ENCODE data around the gene TFG.
"Not testable (repeated sequence)": the region's sequence is repeated elsewhere in the genome, so short reads cannot be mapped to it uniquely, and the experiment has no call there.

The TFG gene

DNA sequence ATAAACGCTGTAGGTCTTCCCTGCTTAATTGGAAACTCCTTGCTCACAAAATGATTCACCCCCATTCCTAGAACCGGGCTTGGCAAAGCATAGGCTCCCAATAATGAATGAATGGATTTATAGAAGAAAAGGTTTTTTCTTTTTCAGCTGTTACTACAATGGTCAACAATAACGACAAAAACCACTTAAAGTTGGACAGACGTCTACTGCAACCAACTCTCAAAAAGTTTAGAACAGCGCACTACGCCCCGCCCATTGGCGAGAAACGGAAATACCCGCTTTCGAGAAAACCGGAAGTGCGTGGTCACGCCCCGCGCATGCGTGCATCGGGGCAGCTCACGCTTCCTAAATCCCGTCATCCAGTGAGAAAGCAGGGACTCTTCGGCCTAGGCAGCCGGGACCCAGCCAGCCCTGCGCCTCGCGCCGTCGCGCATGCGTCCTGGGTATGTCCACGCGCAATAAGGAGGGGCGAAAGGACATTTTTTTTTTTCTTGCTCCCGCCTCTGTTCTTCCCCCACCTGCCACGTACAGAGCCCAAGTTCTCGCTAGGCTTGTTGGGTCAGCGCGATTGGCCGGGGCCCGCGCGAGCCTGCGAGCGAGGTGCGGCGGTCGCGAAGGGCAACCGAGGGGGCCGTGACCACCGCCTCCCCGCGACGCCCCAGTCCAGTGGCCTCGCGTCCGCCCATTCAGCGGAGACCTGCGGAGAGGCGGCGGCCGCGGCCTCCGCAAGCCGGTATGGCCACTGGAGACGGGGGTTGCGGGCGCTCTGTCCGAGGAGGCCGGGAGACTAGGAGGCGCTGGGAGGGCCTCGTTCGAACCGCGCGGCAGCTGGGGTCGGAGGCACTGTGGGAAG is at the start of gene TFG:
TSS of gene TFG (plus strand) at position 506 of the 853 bp plus-strand sequence. CDS start 4,192 bp downstream, outside the sequence.
- DNase-seq, result peak; percentile 100

GRCh38 chr3:100661294-100661693 is 48.0 kb upstream of the TFG start:
- not testable (repeated sequence) for DNase-seq

- DNase-seq, result no peak
Measured at GRCh38 chr3:100662113-100662823, 47.0 kb upstream of the TFG start.

GRCh38 chr3:100665230-100665629 is 44.1 kb upstream of the TFG start:
- DNase-seq, result no peak

DNA sequence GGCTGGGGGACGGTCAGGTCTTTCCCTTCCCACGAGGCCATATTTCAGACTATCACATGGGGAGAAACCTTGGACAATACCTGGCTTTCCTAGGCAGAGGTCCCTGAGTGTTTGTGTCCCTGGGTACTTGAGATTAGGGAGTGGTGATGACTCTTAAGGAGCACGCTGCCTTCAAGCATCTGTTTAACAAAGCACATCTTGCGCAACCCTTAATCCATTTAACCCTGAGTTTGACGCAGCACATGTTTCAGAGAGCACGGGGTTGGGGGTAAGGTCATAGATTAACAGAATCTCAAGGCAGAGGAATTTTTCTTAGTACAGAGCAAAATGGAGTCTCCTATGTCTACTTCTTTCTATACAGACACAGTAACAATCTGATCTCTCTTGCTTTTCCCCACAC is 42.6 kb upstream of the TFG start:
- not testable (repeated sequence) for DNase-seq

GRCh38 chr3:100667316-100667715 is 42.0 kb upstream of the TFG start:
- DNase-seq, result not testable (repeated sequence)

- not testable (repeated sequence) for DNase-seq
Measured at GRCh38 chr3:100670995-100671394, 38.3 kb upstream of the TFG start.

DNA sequence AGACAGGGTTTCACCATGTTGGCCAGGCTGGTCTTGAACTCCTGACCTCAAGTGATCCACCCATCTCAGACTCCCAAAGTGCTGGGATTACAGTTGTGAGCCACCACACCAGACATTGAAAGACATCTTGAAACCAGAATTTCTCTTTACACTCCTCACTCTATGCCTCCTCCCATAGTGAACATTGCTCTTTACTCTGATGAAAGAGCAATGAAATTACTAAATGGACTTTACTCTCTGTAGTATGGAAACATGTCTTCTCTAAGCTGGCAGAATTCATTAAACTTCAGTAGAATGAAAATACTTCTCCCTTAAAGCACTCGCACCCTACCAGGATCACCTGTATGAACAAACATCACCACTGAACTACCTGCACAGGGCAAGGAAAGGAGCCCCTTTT is 27.8 kb upstream of the TFG start:
- no peak for DNase-seq

DNA sequence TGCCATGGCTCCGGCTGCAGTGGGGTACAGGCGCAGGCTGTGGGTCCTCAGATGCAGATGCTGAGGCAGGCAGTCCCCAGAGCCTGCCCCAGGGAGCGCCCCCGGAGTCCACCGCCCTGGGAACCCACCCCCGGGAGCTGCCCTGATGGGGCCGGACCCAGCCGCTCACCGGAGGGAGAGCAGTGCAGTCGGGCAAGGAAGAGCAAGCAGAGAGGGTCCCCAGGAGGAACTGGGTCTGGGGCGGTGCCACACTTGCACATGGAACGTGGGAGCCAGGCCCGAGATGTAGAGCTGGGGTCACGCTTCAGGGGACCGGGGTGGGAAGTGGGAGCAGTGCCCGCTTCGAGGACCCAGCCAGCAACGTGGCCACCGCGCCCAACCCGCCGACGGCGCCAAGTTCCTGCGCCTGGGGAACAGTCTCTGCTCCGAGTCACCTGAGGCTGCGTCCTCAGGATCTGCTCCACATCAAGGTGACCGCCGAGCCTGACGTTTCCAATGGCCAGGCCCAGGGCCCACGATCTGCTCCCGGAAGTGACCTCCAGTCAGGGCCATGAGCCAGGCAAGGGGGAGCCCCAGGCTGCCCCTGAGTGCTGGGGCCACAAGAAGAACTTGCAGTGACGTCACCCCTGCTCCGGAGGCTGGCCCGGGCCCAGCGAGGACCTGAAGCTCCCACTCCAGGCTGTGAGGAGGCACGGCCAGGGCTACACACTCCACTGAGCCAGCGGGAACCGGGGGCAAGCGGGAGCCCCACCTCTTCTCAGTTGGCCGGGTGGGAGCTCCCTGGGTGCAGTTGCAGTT is 27.0 kb upstream of the TFG start:
- peak; percentile 16 for DNase-seq

DNA sequence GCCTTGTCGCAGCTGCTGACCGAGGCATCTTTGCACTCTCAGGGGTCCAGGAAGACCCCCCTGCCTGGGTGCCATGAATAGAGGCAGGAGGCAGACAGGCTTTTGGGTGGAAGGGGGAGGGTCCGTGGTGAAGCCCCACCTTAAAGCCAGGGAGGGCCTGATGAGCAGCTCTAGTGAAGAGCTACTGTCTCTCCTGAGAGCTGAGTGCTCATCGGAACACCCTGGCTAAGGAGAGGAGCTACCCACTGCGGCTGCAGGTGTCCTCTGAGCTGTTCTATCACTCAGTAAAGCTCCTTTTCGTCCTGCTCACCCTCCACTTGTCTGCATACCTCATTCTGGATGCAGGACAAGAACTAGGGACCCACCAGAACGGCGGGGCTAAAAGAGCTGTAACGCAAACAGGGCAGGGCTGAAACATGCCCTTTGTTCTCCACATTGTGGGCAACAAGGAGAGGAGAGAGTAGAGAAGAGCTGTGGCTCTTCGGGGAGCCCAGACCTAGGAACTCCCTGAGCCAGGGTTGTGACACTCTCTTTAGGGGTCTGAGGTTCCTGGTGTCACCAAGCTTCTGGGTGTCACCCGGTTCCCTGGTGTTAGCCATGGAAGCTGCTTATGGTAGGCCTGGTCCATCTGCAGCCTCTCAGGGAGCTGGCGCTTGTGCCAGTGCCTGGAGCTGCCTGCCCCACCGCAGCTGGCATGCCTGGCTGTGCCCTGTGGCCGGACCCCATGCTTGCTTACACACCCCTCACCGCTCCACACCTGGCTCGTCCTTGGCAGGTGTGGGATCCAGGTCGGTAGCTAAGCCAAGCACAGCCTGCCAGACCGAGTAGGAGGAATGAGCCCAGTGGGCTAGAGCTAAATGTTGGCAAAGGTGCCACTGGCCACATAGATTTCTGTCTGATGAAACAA is 26.2 kb upstream of the TFG start:
- no peak for DNase-seq

DNA sequence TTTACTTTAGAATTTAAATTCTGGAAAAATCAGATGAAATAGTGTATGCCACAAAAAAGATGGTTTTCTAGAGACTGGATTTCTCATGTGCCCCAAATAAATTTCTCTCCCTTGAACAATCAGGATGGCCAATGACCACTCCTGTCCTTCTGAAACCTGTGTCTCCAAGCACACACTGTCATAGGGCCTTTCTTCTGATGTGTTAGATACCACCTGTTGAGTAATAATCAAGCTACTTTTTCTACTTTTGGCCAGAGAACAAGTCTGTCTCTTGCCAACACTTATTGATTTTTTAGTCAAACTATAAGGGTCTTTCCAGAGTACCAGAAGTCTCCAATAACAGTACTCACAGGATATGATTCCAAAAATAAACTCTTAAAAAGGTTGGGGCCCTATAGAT is 16.1 kb upstream of the TFG start:
- DNase-seq, result no peak

GRCh38 chr3:100695696-100696095 is 13.6 kb upstream of the TFG start:
- no peak for DNase-seq

GRCh38 chr3:100696161-100696560 is 13.1 kb upstream of the TFG start:
- DNase-seq, result no peak

DNA sequence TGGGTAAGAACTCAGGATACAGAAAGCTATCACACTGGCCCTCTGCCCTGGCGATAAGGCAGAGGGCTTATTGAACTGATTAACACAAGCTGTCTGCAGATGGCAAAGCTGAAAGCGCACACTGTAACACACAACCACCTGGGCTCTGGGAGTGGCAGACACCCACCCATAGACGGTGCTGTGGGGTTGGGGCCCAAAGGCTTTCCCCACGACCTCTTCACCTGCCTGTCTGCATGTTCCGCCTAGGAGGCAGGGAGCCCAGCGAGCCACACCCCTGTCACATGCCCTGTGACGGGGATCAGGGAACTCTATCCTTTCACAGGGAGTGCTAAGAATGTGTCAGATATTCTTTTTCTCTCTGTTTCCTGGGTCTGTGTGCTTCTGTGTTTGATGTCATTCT is 12.1 kb upstream of the TFG start:
- no peak for DNase-seq

- DNase-seq, result no peak
Measured at GRCh38 chr3:100697723-100698285, 11.5 kb upstream of the TFG start.

GRCh38 chr3:100698736-100699135 is 10.6 kb upstream of the TFG start:
- no peak for DNase-seq

DNA sequence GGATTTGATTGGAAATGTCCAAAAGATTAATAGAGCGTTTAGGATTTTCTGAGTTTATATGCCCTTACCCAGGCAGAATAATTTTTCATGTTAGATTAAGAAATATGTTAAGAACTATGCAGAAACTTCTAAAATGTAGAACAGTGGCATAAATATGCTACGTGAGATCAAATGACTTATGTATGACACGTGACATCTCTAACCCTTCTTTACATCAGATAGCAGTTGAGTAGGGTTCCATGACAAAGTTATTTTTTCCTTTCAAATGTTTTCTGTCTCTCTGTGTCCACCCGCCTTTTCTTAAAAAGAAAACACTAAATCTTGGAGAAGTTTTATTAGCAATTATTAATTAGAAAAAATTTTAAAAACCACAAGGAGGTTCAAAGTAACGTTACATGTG is 8.6 kb upstream of the TFG start:
- no peak for DNase-seq

DNA sequence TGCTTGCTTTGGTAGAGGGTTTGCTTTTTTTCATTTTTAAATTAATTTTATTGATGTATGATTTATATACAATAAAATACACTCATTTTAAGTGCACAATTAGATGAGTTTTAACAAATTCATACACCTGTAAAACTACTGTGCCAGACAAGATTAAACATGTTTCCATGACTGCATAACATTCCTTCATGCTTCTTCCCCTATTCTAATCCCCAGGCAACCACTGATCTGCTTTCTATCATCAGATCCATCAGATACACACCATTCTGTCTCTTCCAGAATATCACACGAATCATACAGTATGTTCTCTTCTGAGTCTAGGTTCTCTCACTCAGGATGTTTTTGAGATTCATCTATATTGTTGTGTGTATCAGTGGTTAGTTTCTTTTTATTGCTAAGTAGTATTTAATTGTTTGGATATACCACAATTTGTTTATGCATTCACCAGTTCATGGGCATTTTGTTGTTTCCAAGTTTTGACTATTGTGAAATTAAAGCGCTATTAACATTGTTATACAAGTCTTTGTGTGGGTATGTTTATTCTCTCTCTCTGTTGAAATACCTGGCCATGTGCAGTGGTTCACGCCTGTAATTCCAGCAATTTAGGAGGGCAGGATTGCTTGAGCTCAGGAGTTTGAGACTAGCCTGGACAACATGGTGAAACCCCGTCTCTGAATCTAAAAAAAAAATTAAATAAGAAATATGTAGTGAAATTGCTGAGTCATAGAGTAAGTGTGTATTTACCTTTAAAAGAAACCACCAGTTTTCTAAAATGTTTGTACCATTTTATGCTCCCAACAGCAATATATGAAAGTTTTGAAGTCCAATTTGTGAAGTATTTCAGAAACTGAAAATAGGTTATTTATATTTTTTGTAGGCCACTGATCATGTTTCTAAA is 7.0 kb upstream of the TFG start:
- no peak for DNase-seq

- no peak for DNase-seq
Measured at GRCh38 chr3:100702980-100703345, 6.3 kb upstream of the TFG start.

GRCh38 chr3:100703865-100704264 is 5.4 kb upstream of the TFG start:
- DNase-seq, result no peak

GRCh38 chr3:100706365-100706764 is 2.9 kb upstream of the TFG start:
- peak; percentile 81 for DNase-seq
